ENCODE results near the gene FOS.

The FOS gene

GRCh38 chr14:75250800-75251199 is 27.8 kb upstream of the FOS start:
- DNase-seq (ENCODE audit: low read depth), result no peak

DNA sequence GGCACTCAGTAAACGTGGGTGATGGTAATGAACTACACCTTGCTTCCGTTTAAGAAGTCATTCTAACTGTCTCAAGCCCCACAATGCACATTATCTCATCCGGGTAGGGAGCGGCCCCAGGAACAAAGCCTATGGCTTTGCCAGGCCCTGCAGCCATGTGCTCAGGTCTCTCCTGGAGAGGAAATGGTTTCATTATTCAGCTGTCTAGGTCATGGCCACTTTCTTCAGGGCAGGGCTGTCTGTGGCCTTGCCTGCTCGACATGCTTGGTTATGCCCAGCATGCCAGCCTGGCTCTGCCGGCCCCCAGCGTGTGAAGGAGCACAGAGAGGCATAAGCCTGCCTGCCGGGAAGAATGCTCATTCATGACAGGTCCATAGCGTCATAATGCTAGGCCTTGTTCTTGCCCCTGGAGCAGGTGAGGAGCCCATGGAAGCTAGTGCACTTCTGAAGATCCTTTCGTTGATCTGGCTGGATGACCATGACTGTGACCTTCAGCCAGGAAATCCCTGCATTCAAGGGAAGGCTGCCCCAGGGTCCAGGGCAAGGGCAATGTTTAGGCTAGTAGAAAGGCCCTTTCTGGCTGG is 26.3 kb upstream of the FOS start:
- no peak for DNase-seq (ENCODE audit: low read depth)

DNA sequence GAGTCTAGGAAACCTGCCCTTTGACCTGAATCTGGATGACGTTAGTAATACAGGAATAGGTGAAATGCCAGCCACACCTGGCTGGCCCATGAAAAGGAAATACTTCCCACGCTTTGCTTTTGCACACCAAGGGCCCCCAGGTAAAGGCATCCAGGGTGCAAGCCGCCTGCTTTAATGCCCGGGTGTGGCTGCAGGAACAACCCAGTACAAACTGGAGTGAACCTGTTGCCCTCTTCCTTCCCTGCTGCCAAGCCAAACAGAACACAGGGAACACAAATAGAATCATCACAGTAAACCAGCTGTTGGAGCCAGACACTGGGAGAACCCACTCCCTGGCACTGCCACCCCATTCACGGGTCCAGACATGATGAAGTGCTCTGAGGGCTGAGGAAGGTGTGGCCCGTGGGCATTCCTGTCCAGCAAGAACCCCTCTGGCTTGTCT is 24.2 kb upstream of the FOS start:
- DNase-seq (ENCODE audit: low read depth), result no peak

DNA sequence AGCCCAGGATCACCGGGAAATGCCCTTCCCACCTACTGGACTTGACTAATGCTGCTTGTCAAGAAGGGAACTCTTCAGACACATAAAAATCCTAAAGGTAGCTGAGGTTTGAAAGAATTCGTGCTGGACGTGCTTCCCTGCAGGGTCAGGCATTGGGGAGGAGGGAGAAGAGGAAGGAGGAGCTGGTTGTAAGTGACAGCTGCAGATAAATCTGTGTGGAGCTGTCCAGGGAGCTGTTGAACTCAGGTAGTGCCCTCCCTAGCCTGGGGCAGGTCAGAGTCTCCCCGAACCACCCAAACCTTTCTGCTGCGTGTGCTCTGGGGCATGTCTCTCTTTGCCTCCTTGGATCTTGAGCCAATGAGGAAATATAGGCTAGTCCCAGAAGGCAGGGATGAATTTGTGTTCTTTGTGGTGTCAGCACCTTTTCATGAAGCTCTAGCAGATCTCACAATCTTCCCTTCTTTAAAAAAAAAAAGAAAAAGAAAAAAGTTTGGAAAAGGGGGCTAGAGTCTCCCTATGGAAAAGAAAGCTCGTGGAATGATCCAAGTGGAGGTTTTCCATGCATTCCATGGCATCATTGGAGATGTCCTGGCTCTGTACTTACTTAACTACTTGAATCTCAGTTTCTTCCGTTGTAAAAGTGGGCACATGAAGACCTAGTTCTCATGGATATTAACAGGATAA is 23.6 kb upstream of the FOS start:
- DNase-seq (ENCODE audit: low read depth), result no peak

GRCh38 chr14:75258079-75258802 is 20.4 kb upstream of the FOS start:
- DNase-seq (ENCODE audit: low read depth), result no peak

DNA sequence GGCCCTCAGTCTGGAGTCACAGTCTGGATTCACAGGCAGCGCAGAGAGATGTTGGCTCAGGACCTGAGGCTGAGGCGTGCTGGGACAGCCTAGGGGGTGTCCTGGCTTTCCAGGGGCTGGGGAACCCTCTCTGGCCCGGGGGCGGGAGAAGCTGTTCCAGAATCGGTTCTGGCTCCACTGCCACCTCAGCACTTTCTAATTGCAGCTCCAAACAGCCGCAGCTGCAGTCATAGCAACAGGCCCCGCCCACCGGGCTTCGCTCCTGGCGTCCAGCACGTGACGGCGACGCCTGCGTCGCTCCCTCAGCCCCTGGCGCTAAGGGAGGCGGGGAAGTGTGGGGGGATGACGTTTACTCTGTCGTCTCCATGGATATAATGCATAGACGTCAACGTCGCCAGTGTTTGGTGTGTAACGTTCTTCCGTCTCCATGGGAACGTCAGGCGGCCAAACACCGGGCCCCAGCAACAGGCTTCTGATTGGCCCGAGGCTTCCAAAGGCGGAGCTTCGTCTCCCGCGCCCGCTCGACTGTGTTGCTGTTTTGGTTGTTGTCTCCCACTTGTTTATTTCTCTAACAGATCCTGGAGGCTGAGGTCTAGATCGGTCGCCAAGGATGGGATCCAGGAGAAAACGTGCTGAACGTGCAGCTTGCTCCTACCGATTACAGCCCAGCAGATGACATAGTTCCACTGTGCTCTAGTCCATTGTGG is 19.7 kb upstream of the FOS start:
- peak; percentile 98 for DNase-seq (ENCODE audit: low read depth)

- DNase-seq (ENCODE audit: low read depth), result no peak
These were observed 19.1 kb upstream of the FOS start for GRCh38 chr14:75259510-75259855.

DNA sequence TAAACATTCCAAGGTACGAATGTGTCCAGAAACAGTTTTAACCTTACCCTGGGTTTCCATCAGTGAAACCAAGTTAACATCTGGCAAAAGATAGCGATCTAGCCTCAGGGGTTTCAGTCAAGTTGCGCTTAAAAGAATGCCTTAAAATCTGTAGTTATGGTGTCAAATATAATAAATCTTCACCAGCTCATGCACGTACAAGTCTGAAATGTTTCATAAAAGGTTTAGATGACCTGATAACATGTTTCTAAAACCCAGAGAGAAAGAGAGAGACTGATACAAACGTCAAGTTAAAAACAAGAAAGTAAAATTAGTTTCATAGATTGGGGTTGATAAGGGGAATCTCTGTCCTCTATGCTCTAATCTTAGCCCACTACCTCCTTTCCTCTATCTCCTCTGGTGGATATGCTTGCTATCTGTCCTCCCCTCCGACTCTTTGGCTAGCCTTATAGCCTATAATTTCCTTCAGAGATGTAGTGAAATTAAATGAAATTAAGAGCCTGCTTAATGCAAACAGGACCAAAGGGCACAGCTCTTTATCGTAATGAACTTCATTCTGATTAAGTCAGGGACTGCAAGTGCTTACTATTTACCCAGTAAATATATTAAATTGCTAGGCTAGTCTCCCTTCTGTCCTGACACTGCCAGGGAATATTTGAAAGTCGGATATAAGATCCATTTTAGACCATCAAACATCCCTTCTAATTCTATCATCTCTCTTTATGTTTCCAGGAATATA is 18.4 kb upstream of the FOS start:
- no peak for DNase-seq (ENCODE audit: low read depth)

GRCh38 chr14:75261820-75262219 is 16.8 kb upstream of the FOS start:
- no peak for DNase-seq (ENCODE audit: low read depth)

- DNase-seq (ENCODE audit: low read depth), result no peak
These were observed 16.0 kb upstream of the FOS start for GRCh38 chr14:75262641-75263040.

GRCh38 chr14:75264036-75264435 is 14.6 kb upstream of the FOS start:
- no peak for DNase-seq (ENCODE audit: low read depth)

DNA sequence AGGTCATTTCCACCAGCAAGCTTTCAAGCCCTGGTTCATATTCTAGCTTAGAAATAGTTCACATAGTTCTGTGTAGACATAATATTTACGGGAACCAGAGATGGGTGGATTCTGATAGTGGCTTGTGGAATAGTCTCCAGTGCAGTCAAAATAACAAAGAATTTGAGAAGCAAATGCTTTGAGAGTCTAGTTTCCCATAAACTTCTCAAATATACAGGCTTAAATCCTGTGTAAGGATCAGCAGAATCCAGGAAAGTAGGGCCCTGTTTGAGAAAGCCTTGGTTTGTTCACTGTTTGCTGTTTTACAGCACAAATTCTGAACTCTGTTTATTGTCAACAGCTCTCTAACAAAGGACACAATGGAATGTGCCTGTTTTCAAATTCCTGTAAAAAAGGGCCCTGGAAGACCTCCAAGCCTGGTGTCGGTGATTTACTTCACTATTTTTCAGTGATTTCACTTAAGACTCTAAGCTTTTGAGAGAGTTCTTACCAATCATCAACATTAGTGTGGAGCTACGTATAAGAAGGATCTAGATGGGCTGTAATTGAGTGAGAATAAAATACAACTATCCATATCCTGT is 11.4 kb upstream of the FOS start:
- DNase-seq (ENCODE audit: low read depth), result no peak

- no peak for DNase-seq (ENCODE audit: low read depth)
These were observed 9.7 kb upstream of the FOS start for GRCh38 chr14:75268633-75269550.

DNA sequence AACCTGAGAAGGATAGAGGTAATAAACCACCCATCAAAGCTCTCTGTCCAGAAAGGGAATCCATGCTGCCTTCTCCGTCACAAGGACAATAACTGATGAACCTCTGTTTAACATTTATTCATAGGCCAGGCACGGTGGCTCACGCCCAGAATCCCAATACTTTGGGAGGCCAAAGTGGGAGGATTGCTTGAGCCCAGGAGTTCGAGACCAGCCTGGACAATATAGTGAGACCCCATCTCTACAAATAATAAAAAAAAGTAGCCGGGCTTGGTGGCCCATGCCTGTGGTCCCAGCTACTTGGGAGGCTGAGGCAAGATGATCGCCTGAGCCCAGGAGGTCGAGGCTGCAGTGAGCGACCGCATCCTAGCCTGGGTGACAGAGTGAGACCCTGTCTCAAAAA is 7.1 kb upstream of the FOS start:
- no peak for DNase-seq (ENCODE audit: low read depth)

DNA sequence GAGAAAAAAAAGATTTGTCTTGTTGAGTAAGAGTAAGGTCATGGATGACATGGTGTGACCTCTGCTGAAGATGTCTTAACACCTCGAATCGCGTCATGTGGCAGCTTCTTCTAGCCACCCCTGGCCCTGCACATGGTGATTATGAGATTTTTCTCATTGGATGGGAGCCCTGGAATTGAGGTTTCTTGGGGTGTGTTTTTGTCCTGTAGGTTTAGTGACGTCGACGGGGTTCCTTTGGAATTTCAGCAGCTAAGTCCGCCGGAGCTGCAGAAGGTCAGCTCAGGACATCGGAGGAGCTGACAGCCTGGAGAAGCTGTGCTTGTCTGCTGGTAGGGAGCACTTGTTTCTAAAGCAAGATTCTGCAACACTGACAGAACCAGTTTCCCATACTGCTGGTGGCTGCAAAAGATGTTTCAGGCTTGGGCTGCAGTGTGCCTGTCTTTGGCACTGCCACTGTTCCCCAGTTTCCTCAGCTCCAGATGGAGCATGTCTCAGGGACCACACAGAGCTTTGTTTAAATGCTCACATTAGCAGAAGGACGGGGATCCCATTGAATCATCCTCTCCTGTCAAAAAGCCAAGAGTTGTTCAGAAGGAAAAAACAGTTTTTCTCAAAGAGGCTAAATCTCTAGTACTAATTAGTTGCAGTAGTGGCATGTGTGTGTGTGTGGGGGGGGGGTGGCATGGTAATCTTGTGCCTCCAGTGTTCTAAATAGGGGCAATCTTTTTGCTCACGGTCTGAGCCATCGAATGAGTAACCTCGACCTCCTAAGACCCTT is 5.2 kb upstream of the FOS start:
- no peak for DNase-seq (ENCODE audit: low read depth)

- no peak for DNase-seq (ENCODE audit: low read depth)
These were observed 4.4 kb upstream of the FOS start for GRCh38 chr14:75274050-75274898.

- DNase-seq (ENCODE audit: low read depth), result no peak
These were observed 3.6 kb upstream of the FOS start for GRCh38 chr14:75274899-75275569.

DNA sequence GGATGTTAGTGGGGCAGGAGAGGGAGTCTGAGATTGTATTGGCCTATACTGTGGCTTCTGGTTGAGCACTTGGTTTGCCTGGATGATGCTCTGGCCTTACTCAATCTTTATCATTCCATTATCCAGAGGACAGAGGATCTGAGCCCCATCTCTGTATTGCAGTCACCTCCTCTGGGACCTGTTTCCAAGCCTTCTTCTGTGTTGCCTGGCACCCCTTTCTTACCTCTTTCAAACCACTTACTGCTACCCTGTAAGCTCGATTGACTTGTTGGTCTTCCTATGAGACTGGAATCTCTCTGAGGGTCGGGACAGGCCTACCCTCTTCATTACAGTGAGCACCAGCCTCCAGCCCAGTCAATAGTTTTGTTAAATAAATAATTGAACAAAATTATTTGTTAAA is 3.0 kb upstream of the FOS start:
- DNase-seq (ENCODE audit: low read depth), result no peak

Measured in activated T-cell treated with anti-CD3 and anti-CD28 coated beads for 24 hours (primary cell).